Measurements from ENCODE around the gene ZNF217. TPM values are rescaled to one million over a fixed set of nuclear protein-coding genes. Genes with fewer than 3 reads are reported as not detected.
"Not testable (repeated sequence)": the region's sequence is repeated elsewhere in the genome, so short reads cannot be mapped to it uniquely, and the experiment has no call there.

ZNF217 gene
- total RNA-seq, 1 donor from 2014 or later, result 57.9 TPM

DNA sequence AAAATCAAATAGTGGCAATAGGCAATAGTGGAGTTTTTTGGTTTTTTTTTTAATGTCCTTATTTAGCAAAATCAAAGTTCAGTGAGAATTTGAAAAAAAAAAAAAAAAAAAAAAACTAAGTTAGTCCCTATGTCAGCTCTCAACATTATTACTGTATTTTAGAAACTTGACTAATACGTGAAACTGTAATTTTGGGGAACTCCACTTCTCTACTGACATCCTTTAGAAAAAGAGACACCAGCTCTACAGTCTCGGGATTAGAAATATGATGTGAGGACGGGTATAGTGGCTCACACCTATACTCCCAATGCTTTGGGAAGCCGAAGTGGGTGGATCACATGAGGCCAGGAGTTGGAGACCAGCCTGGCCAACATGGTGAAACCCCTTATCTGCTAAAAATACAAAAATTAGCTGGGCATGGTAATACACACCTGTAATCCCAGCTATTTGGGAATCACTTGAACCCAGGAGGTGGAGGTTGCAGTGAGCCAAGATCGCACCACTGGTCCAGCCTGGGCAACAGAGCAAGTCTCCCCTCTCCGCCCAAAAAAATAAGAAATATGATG, 8.6 kb downstream of the ZNF217 start:
- not testable (repeated sequence) for H3K4me2 ChIP-seq (ENCODE audit: low read length); H3K4me3 ChIP-seq (ENCODE audit: insufficient read depth, low read depth, low read length); H3K27me3 Mint-ChIP-seq (ENCODE audit: low read depth, unreplicated experiment); H3K9me3 Mint-ChIP-seq (ENCODE audit: unreplicated experiment); FAIRE-seq; H2AFZ ChIP-seq (ENCODE audit: low read depth, low read length); H3K4me3 Mint-ChIP-seq (ENCODE audit: unreplicated experiment); H3K27me3 ChIP-seq (ENCODE audit: insufficient read depth, low read length); DNase-seq (ENCODE audit: low read depth); H3K9ac ChIP-seq (ENCODE audit: low read length); H3K9me3 ChIP-seq (ENCODE audit: insufficient read depth, low read depth, low read length)
- Histone ChIP-seq H3K27ac (ENCODE audit: low read depth, low read length) (peak overlapping the region; percentile 22), H3K4me1 (ENCODE audit: insufficient read depth, low read length) (peaks cover 32% of the 10 kb centered on the region), H3K79me2 (ENCODE audit: insufficient read depth, low read length) (peaks cover 95% of the 10 kb centered on the region), H4K20me1 (ENCODE audit: insufficient read depth, low read length) (peaks cover 23% of the 10 kb centered on the region), H3K36me3 (ENCODE audit: insufficient read depth, low read length) (peaks cover 26% of the 10 kb centered on the region)
- peak overlapping the region; percentile 78 for H3K27ac Mint-ChIP-seq (ENCODE audit: unreplicated experiment)
- peaks cover 54% of the 10 kb centered on the region for H3K4me1 Mint-ChIP-seq (ENCODE audit: low read depth, unreplicated experiment)
- peaks cover 11% of the 10 kb centered on the region for H3K36me3 Mint-ChIP-seq (ENCODE audit: low read depth, unreplicated experiment)

DNA sequence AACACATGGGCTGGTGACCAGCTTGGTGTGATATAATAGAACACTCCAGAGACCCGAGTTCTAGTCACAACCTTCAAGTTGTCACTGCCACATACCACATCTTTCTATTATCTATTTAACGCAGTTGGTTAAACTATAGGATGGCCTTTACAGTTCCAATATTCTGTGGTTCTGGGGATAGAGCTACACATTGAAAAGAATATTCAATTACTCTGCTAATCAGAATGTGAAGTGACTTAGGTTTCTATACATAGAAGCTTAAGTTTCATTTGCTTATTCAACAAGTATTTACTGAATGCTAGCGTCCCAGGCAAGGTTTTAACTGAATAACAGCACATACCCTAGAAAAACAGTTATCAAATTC, 9.1 kb downstream of the ZNF217 start:
- not testable (repeated sequence) for H3K27me3 Mint-ChIP-seq (ENCODE audit: low read depth, unreplicated experiment); H3K4me2 ChIP-seq (ENCODE audit: low read length)

DNA sequence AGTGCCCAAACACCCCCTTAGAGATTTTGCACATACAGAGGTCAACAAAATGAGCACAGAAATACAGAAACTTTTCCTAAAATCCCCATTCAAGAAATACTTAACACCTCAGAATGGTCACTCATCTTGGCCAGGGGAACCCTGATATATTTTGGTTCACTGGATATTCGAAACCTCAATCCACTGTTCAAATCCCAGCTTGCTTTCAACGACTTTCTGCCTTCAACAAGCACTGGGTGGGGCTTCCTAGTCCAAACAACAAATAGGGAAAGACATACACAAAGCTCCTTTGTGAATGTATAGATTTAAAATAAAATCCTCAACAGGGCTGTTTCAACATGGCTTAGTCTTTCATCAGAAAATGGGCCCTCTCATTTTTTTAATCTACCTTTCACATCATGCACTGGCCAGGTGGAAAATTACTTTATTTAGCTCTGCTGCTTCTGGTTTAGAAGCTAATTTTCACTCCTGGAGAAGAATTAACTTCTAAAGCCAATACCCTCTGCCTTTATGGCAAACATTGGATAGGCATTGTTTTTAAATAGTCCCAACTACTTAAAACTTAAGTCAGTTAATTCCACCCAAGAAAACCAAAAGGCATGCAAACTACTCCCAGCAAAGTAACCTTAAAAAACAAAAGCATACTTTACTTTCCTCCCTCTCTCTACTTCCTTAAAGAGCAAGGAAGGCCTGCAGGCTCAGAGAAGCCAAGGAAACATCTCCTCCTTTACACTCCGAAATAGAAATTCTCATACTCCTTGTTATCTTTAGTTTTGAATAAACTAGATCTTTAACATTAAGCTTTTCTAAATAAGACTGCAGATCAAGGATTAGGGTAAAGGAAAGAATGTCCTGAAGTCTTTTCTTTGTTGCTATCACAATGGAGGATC, 9.7 kb downstream of the ZNF217 start:
- peaks cover 95% of the 10 kb centered on the region for H3K79me2 ChIP-seq (ENCODE audit: insufficient read depth, low read length)
- not testable (repeated sequence) for DNase-seq (ENCODE audit: low read depth); H3K4me3 ChIP-seq (ENCODE audit: insufficient read depth, low read depth, low read length); H3K9me3 Mint-ChIP-seq (ENCODE audit: unreplicated experiment); H2AFZ ChIP-seq (ENCODE audit: low read depth, low read length); H3K27me3 Mint-ChIP-seq (ENCODE audit: low read depth, unreplicated experiment); H3K27me3 ChIP-seq (ENCODE audit: insufficient read depth, low read length); FAIRE-seq; H3K9me3 ChIP-seq (ENCODE audit: insufficient read depth, low read depth, low read length); H3K4me2 ChIP-seq (ENCODE audit: low read length)
- peak overlapping the region; percentile 62 for H3K9ac ChIP-seq (ENCODE audit: low read length)
- peaks cover 34% of the 10 kb centered on the region for H3K4me1 ChIP-seq (ENCODE audit: insufficient read depth, low read length)
- peaks cover 25% of the 10 kb centered on the region for H4K20me1 ChIP-seq (ENCODE audit: insufficient read depth, low read length)
- H3K4me1 Mint-ChIP-seq (ENCODE audit: low read depth, unreplicated experiment), result peaks cover 57% of the 10 kb centered on the region
- H3K36me3 ChIP-seq (ENCODE audit: insufficient read depth, low read length), result peaks cover 28% of the 10 kb centered on the region
- H3K27ac ChIP-seq (ENCODE audit: low read depth, low read length), result peak overlapping the region; percentile 83
- peak overlapping the region; percentile 78 for H3K27ac Mint-ChIP-seq (ENCODE audit: unreplicated experiment)
- H3K36me3 Mint-ChIP-seq (ENCODE audit: low read depth, unreplicated experiment), result peaks cover 11% of the 10 kb centered on the region
- peak overlapping the region; percentile 14 for H3K4me3 Mint-ChIP-seq (ENCODE audit: unreplicated experiment)

More for the DNA sequence above, 9.1 kb downstream of the ZNF217 start:
- not testable (repeated sequence) for DNase-seq (ENCODE audit: low read depth); H3K4me3 ChIP-seq (ENCODE audit: insufficient read depth, low read depth, low read length); H3K9me3 Mint-ChIP-seq (ENCODE audit: unreplicated experiment); H3K9me3 ChIP-seq (ENCODE audit: insufficient read depth, low read depth, low read length); H3K4me3 Mint-ChIP-seq (ENCODE audit: unreplicated experiment); FAIRE-seq; H2AFZ ChIP-seq (ENCODE audit: low read depth, low read length); H3K27me3 ChIP-seq (ENCODE audit: insufficient read depth, low read length)
- Mint-ChIP-seq H3K4me1 (ENCODE audit: low read depth, unreplicated experiment) (peaks cover 55% of the 10 kb centered on the region), H3K36me3 (ENCODE audit: low read depth, unreplicated experiment) (peaks cover 11% of the 10 kb centered on the region), H3K27ac (ENCODE audit: unreplicated experiment) (peak overlapping the region; percentile 78)
- H3K36me3 ChIP-seq (ENCODE audit: insufficient read depth, low read length), result peaks cover 28% of the 10 kb centered on the region
- H3K9ac ChIP-seq (ENCODE audit: low read length), result peak overlapping the region; percentile 20
- H3K79me2 ChIP-seq (ENCODE audit: insufficient read depth, low read length), result peaks cover 95% of the 10 kb centered on the region
- H4K20me1 ChIP-seq (ENCODE audit: insufficient read depth, low read length), result peaks cover 25% of the 10 kb centered on the region
- peak overlapping the region; percentile 30 for H3K27ac ChIP-seq (ENCODE audit: low read depth, low read length)
- peaks cover 33% of the 10 kb centered on the region for H3K4me1 ChIP-seq (ENCODE audit: insufficient read depth, low read length)

Measured in astrocyte (in vitro differentiated cells and primary cell).